Suppressor macrophage (primary cell): Measurements from ENCODE around the gene SUGCT.

Experiments
- DNase-seq, 4 experiments: peaks; one replicate each; pipeline ENCODE4 v3.0.0-alpha.2; 2020 to 2022

The SUGCT gene

DNA sequence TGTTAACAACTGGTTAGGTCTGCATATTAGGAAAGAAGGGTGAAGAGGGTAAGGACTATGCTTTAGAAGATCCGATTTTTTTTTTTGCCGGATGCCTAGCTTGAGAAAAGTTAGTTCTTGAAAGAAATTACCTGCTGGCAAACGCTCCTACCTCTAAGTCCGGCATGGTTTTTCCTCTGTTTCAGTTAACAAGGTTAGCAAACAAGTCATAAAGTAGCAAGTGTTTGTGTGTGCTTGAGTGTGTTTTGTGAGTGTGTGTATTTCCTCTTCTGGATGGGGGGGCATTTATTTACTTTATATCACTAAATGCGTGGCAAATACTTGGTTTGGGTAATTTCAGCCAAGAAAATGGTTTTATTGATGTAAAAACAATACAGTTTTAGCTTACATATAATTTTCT is 195.6 kb downstream of the SUGCT start:
- no peak for DNase-seq

DNA sequence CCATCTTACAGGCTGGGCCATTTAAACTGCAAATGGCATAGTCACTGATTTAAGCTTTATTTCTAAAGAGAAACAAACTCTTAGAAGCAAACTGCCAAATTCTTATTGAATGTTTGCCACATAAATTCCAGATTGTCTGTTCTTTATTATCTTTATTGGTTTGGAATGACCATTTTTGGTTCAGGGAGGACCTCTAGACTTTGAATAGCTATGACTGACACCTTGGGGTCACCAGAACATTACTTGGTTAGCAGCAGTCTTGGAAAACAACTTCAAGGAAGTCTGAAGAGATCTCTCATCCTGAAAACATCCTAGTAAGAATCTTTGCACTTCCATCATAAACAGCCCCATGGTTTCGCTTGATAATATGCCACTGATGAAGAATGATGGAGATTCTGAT is 197.1 kb downstream of the SUGCT start:
- DNase-seq, result no peak

DNA sequence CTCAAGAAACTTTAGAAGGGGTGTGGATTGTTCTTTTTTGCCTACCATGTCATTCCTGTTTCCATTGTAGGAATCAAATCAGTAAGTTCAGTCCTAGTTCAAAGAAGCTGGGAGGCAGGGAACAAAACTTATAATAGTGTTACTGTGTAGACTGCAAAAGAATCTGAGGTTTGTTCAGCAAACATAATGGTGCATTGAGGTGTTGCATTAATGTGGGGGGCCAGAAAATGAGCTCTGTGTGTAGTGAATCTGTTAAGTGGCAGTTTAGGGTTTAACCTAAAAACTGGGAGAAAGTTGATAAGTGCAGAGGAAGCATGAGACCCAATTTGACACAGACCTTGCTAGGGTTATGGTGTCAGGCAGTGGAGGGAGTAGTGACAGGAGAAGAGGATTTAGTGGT is 197.7 kb downstream of the SUGCT start:
- no peak for DNase-seq

DNA sequence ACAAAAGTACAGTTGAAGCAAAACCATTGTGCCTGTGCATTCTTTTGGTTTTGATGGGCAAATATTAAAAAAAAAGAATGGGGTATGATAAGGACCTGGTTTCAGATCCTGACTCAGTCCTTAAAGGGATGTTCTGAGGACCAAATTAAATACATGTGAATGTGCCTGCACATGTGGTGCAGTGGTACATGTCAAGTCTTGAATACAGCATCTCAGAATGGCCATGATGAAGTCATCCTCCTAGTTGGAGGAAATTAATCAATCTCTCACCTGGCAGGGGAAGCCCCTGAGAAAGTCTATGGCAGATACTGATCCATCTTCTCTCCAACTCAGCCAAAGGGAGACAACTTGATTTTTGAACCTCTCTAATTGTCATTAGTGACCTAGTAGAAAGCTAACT is 207.0 kb downstream of the SUGCT start:
- DNase-seq, result no peak

DNA sequence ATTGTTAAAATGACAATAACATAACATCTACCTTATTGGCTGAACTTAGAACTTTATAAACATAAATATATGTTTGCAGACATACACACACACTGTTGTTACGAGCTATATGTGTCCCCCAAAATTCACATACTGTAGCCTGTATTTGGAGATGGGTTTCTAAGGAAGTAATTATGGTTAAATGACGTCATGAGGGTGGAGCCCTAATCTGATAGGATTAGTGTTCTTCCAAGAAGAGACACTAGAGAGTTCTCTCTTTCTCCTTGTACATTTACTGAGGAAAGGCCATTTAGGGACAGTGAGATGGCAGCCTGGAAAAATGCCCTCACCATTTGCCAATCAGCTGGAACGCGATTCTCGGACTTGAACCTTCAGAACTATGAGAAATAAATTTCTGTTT is 211.7 kb downstream of the SUGCT start:
- no peak for DNase-seq

DNA sequence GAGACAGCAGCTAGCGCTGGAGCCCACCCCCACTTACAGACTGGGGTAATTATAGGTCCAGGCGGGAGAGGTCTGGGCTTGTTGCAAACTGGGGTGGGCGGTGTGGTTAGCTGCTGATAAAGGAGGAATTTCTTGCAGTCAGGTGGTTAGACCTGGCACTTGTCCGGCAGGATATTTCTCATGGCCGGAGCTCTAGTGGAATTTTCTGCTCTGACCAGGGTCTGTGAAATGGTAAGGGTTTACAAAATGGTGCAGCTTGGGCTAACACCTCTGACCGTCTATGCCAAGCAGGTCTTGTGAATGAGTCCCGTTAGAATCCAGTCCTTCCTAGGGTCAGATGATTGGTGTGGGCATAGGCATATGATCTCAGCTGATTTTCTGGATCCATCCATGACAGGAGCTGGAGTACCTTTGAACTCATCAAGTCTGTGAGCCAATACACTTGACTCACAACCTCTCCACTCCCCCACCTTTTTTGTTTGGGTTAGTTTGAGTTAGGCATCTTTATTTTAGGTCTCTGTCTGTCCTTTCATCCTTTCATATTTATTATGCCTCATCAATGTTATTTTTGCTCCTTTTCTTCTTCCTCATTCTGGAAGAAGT is 213.4 kb downstream of the SUGCT start:
- no peak for DNase-seq

DNA sequence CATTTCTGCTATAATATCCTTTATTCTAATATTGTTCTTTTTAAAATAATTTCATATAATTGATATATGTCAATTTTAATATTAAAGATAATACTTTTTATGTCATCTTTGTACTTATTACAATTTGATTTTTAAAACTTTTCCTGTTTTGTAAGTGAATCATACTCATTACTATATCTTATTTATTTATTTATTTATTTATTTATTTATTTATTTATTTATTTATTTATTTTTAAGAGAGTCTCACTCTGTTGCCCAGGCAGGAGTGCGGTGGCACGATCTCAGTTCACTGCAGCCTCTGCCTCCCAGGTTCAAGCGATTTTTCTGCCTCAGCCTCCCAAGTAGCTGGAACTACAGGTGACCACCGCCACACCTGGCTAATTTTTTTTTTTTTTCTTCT is 215.3 kb downstream of the SUGCT start:
- no peak for DNase-seq

DNA sequence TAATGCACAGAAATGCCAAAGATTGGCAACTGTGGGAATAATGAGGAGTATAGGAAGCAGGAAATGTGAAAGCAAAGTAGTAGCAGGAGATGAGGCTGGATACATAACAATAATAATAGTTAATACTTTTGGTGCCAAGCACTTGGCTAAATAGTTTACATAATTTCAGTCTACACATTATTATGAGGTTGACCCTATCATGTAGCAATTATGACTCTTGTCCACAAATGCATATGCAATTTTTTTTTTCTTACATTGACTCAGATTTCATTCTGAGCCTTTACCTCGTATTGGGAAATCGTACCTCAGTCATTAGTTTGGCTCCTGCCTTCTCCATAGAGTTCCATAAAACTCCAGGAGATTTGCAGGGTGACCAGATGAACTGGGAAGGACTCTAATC is 219.9 kb downstream of the SUGCT start:
- DNase-seq, result no peak

DNA sequence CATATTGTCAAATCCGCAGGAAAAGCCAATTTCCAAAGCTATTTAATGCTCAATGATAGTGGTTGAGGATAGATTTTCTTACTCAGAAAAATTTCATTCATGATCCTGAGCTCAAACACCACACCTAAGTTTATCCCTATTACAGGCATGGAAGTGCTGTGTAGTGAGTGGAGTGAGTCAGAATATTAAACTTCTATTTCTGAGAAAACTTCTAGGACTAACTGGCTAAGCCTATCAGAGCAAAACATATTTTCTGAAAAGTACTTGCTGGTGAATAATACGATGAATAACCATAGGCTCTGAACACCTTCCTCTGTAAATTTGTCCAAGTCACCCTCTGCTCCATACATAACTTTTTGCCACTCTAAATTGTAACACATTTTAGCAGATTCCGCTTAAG is 221.5 kb downstream of the SUGCT start:
- DNase-seq, result no peak

DNA sequence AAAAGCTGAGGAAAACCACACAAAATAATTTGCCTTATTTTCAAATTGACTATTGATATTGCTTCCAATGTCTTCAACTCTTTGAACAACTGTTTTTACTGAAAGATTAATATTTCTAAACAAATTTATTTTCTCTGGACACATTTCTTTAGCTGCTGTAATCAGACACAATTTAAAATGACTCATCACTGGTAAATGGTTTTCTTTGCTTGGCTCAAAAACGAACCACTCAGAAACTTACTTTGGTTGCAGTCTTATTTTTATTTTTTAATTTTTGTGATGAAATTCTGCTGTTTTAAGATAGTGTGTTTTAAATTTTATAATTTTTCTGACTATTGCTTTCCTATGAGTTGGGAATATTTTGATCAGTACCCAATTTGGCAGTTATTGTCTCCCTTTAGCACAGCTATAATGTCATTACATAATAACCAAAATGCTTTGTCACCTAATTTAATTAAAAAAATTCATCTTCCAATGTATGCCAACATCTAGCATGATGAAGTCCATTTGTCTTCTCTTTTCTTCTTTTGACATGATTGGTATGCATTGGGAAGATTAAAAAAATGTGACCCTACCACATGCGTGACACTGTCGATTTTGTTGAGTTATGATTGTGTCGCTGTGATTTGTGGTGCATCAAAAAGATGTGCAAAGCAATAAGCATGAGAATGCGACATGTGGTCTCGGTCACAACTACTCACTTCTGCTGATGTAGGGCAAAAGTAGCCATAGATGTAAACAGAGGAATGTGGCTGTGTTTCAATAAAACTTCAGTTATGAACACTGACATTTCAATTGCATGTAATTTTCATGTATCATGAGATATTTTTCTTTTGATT is 222.3 kb downstream of the SUGCT start:
- no peak for DNase-seq

DNA sequence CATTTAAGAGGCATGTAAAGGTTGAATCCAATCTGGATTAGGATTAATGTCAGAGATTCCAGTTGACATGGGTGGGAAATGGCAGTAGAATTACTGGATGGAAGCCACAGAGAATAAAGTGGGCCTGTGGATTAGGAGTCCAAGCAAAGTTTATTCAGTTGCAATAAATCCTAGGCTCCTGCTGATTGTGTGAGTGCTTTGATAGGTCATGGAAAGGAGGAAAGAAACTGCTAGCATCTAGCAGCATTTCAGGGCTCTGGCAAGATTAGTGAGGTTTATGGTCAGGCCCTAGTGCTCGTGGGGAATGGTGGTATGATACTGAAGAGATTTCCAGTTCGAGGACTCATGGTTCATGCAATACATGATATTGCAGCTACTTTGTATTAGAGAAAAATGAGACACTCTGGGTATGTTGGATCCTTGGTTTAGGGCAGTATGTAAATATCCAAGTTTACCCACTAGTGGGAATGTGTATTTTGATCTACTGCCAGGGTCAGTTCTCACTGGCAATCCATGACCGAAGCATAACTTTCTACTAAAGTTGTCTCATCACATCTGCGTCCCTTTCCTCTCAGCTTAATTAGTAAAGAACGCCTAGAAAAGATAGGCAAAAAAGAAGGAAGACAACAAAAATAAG is 235.0 kb downstream of the SUGCT start:
- no peak for DNase-seq

DNA sequence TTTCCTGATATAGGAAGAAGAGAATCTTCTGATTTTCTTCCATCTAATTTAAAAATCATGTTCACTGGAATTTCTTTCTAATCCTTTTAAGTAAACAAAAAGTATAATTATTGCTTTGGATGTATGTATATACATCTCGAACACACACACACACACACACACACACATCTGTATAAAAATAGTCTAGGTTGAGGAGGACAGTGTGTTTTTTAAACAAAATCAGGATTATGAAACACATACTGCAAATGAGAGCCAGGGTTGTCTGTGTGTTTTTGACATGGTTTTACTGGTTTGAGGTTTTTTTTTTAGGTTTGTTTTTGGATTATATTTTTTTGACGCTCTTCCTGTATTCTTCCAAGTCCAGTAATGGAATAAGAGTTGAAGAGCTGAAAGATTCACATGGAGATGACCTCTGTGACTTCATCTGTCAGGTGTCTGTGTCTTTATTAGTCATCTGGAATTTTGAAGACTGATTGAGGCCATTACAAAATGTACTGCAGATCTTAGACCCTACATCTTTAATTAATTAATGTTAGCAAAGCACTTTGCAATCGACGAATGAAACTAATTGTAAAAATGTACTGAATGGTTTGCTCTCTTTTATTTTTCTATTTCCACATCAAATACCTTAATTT is 237.1 kb downstream of the SUGCT start:
- no peak for DNase-seq

DNA sequence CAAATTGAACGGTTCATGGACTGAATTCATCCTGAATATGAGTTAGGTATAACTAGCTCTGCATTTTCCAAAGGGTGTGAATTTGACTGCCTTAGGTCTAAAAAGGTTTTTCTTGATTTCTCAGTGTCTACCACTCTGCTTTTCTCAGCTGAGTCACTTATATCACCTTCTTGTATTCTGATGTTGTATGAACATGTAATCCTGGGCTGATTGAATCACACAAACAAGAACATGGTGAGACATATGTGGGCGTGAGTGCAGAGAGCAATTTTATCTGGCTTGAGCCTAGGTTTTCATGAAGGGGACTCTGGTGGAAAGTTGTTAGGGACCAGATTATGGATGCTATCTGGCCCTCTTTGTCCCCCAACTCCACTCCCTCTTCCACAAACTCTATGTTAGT is 239.8 kb downstream of the SUGCT start:
- DNase-seq, result no peak

DNA sequence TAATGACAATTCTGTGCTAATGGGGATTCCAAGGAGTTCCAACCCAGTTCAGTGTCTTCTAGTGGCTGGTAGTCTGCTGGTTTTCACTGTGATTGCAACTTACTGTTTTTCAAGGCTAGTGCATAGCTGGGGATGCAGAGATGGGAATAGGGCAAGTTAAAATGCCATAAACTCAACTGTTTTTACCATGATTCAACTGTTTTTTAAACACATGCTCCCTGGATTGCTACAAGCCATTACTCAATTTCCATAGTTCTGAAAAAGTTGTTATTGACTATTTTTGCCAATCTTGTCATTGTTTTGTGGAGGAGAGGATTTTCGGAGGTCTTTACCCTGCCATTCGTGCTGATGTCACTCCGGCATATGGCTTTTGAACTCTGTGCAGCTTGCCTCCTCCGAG is 245.3 kb downstream of the SUGCT start:
- no peak for DNase-seq

DNA sequence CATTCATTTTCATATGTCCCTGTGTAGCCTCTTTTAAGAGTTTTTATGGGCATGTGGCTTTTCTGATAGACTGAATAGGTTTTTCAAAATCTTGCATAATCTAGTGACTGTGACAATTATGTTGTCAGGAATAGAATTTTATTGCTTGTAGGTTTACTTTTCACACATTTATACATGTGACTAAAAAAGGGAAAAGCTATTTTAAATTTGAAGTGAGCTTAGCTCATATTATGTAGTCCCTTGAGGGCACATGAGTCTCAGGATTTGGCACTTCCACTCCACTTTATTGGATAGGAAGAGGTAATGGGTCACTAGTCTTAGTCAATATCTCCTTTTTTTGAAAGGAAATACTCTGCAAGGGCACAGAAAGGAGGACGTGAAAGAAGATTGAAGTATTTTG is 247.3 kb downstream of the SUGCT start:
- DNase-seq, result no peak

DNA sequence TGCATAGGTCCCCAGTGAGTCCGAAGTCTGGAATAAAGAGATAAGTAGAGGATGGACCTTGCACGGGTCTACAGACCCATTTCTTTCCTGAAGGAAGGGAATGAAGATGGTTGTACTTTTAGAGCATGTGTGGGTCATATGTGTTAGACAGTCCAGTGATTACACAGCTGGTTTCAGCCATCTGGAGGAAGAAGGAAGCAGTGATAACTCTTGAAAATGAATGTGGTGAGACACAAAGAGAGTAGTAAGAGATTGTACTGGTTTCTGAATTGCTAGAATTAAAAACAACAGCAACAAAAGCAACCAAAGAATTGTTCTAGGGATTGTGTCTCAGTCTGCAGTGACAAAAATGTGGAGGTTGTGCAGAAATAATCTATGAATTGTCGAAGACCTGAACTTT is 258.9 kb downstream of the SUGCT start:
- no peak for DNase-seq

DNA sequence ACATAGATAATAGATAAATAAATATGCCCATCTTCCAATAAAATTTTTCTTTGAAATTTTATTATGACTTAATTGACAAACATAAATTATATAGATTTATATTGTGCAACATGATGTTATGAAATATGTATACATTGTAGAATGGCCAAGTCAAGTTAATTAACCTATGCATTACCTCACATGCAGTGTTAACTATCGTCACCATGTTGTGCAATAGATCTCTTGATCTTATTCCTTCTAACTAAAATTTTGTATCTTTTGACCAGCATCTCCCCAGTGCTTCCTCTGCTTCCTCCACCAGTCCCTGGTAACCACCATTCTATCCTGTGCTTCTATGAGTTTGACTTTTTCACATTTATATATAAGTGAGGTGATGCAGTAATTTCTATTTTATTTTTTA is 259.6 kb downstream of the SUGCT start:
- DNase-seq, result no peak

DNA sequence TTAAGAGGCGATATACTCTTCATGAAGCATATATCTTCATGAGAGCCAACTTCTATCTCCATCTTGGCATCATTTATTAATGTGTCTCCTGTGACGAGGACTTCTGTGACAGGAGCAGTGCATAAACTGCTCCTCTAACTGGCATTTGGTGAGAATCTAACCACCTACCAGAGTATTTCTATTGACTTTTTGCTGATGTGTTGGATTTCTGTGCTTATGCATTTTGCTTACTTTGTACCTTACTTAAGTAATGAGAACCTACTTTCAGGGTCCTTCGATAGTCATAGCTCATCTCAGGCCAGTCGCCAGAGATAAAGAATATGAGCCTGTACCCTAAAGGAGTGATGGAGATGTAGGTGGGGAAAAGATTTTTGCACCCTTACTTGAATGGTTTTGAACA is 265.7 kb downstream of the SUGCT start:
- no peak for DNase-seq

DNA sequence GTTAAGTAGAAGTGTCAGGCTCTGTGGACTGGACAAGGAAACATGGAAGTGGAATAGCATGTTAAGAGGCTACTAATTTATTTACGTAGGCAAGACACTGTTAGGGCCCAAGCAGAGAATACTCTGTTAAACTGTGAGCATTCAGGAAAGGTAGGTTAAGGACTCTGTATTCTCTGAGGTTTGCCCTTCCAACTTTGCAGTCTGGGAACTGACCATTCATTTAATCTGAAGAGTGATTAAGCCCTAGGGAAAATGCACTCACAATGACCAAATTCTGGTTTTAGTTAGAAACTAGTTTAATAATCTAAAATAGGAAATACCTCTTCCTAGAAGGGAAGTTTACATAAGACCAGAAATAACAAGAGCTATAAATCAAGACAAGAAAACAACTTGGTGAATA is 266.6 kb downstream of the SUGCT start:
- no peak for DNase-seq

DNA sequence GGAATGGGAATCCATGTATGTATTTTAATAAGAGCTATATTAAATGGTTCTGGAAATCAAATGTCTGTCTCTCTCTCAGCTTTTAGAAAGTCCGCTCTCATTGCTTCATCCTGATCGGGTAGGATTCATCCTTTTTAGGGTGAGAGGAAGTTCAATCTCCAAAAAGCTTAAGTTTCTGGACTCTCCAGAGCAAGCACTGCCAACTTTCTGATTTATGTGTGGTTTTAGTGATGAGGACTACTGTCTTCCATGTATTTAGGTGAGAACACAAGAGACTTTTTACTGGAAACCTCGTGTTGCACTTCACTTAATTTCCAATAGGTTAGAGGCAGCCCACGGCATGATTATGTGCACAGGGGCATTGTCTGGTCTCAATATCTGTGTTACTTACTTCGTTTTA is 267.9 kb downstream of the SUGCT start:
- no peak for DNase-seq

DNA sequence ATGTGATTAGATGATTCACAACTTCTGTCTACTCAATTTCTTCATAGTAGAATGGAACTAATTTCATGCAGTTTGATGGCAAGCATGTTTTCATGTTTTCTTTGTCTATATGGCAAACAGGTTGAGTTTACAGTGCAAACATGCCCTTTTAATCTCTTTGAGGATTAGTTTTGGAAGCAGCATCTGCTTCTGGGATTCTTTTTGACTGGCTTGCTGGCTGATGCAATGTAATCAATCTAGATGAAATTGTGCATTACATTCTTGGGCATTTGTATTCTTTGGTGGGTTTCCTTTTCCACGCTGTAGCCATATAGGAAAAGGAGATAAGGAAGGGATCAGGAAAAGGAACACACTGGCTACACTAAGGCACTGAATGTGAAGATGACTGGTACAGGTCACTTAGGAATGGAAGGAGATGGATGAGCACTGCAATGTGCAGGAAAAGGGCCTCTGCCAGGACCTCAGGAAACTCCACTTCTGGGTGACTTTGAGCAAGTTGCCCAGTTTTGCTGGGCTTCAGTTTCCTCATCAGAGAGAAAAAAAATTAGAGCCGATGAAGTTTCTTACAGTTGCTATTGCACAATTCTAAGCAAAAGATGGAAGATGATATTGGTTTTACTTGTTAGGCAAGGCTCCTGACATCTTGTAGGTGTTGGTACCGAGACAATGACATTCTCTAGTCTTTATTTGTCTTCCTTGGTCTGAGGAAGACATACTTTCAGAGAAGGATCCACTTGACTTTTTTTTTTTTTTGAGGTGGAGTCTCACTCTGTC is 269.1 kb downstream of the SUGCT start:
- DNase-seq, result no peak

DNA sequence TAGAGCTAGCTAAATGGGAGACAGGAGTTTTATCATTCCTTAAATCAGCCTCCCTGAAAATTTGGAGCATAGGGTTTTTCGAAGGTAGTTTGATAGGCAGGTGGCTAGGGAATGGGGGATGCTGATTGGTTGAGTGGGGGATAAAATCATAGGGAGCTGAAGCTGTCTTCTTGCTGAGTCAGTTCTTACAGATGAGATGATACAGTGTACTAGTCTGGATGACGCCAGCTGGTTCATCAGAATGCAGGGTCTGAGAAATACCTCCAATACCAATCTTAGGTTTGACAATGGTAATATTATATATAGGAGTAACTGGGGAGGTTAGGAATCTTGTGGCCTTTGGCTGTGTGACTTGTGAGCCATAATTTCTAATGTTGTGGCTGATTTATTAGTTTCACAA is 271.2 kb downstream of the SUGCT start:
- DNase-seq, result no peak

DNA sequence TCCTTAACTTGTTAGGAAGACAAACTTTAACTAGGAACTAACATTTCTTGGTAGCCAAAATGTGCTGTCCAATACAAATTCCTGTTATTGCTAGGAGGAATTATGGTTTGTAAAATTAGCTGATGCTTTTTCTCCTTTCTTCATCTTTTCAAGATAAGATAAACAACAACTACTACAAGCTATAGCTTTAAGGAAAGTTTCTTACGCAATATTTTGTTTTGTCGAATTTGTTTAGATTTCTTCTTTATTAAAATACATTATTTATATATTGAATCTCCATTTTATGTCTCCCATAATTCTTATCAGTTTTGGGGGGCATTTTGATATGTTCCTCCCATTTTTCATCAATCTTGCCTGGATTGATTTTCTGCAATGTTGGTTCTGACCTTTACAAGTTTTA is 277.5 kb downstream of the SUGCT start:
- DNase-seq, result no peak
